GM18867 (cell line): ENCODE data around the gene PSD.

Experiments used
- ATAC-seq: cut with Tn5 transposase; IDR thresholded peaks from one replicate; pipeline ENCODE4 v1.9.1; 2021; ENCODE audit warnings: mild to moderate bottlenecking, moderate library complexity; ENCODE audit not compliant: unreplicated experiment

PSD gene

DNA sequence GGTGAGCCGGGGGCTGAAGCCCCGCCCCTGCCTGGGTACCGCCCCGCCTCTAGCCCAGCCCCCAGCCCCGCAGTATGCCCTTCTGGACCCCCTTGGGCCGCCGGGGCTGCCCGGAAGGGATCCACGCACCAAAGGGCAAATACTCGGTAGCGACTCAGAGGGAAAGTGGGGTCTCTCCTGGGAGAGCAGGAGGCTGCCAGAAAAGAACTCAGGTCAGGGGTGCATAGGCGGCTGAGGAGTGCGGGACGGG is 2.8 kb upstream of the PSD start:
- no peak for ATAC-seq

DNA sequence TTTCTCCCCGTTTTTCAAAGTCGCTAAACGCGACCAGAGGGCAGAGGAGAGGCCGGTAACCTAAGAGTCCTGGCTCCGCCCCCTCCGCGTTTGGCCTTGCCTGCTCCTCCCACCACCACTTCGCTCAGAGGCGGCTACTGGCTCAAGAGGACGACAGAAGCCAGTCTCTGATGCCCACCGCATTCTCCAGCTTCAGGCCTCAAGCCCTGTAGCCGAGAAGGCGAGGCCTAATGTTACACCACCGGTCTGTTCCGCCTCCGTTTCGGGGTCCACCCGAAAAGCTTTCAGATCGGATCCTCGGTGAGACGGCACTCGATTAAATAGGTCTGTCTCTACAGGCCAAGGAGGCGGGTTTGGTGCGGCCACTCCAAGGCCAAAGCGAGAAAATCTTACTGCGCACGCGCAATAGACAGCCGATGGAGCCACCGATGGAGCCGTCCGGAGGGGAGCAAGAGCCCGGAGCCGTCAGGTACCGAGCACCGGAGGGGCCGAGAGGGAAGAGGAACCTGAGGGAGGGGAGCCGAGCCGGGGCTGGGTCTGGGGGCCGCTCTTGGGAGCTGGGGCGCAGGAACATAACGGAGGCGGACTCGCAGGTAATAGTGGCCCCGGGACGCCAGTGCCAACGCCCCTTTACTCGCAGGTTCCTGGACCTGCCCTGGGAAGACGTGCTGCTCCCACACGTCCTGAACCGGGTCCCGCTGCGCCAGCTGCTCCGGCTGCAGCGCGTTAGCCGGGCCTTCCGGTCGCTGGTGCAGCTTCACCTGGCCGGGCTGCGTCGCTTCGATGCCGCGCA is 2.3 kb upstream of the PSD start, which contains the start of gene FBXL15:
FBXL15 (plus strand) TSS at position 123 of the 793 bp plus-strand sequence; CDS start at position 417, 294 bp downstream.
- peak; percentile 76 for ATAC-seq

DNA sequence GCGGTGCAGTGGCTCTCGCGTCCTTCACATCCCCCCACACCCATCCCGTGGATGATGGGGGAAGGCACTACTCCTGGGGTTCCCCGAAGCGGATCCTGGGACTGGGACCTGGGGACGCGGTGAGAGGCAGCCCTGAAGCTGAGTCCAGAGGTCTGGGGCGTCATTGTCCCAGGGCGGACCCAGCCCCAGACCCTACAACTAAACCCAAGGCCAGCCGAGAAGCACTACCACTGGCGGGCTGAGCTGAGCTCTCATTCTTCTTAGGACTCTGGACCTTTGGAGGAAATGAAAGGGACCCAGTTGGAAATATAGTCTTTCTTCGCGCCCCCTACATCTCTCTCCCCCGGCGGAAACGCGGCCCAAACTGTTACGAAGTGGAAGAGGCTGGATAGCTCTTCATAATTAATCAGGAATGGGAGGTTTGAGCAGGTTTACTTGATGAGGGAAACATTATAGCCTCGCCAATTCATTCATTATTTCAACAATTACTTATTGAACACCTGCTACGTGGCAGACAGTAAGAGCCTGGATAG is 1.7 kb upstream of the PSD start:
- no peak for ATAC-seq

DNA sequence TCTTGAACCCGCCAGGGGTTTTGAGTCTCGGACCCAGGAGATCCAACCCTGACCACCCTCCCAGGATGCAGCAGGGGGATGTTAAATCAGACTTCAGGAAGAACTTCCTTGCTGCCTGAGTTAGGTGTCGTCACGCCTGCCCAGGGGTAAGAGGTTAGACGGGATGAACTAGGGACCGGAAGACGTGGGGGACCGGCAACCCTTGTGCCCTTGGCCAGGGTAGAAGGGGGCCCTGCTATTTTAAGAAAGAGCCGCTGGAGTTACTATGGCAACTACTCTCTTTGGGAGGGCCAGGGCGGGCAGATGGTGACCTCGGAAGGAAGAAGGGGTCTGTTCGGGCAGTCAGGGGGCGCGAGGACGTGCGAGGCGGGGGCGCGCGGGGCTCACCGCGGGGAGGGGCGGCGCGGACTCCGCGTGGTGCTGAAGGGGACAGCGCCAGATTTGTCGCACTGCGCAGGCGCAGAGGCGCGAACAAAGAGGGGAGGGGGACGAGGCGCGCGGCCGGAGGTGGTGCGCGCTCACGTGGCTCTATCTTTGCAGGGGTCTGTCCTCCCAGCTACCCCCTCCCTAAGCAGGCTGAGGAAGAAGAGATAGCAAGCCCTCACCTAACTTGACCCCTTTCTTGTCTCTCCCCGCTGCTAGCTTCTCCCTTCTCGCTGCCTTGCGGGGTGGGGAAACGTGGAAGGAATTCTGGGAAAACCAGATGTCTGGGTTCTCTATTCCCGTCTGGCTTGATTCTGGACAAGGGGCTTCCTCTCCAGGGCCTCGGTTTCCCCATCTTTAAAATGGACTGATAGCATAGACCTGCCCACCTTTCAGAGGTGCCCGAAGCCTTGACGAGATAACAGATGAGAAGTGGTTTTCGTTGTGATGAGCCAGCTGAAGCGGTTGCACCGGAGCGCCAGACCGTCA is 940 bp upstream of the PSD start:
- ATAC-seq, result no peak

DNA sequence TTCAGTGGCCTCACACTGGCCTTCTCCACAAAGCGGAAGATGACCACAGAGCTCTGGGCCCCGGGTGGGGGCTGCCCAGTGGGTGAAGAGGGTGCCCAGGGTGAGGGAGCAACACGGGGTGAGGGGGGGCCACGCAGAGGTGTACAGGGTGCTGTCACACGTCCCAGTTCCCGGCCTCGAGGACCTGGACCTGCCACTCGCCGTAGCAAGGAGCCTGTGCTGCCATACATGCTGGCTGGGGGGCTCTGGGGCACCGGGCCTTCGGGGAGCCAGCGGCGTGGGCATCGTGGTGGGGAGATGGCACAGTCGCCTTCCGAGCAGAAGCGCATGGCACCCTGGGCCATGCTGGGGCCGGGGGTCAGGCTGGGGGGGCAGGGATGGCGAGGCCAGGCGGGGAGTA is 1.9 kb downstream of the PSD start:
- ATAC-seq, result no peak

DNA sequence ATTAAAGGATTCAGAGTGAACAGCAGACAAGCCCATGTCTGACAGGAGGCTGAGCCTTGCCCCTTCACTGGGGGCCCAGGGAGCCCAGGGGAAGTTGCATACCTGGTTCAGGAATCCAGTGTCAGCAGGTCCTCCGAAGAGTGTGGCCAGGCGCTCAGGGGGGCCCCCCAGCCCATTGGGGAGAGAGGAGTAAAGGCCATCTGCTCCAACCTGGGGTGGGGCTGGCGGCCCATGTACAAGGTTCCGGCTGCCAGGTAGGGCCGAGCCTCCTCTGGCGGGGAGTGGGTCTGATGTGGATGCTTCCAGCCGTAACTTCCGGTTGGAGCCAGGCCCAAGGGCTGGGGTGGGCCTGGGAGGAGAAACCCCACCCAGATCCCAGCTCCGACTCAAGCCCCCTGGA is 2.3 kb downstream of the PSD start:
- no peak for ATAC-seq

DNA sequence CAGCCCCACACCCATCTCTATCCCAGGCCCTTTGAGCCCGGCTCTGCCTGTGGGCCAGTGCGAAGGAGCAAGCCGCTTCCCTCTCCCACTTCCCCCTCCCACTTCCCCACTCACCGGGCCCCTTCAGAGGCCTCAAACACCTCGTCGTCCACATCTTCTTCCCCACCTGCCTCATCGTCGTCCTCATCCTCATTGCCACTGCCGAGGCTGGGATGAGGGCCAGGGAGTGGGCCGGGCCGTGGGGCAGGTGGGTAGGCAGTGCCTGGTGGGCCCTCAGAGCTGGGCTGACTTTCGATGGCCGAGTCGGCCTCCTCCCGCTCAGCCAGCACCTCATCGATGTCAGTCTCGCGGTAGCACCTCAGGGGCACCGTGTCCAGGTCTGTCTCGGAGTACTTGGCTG is 3.8 kb downstream of the PSD start:
- no peak for ATAC-seq

DNA sequence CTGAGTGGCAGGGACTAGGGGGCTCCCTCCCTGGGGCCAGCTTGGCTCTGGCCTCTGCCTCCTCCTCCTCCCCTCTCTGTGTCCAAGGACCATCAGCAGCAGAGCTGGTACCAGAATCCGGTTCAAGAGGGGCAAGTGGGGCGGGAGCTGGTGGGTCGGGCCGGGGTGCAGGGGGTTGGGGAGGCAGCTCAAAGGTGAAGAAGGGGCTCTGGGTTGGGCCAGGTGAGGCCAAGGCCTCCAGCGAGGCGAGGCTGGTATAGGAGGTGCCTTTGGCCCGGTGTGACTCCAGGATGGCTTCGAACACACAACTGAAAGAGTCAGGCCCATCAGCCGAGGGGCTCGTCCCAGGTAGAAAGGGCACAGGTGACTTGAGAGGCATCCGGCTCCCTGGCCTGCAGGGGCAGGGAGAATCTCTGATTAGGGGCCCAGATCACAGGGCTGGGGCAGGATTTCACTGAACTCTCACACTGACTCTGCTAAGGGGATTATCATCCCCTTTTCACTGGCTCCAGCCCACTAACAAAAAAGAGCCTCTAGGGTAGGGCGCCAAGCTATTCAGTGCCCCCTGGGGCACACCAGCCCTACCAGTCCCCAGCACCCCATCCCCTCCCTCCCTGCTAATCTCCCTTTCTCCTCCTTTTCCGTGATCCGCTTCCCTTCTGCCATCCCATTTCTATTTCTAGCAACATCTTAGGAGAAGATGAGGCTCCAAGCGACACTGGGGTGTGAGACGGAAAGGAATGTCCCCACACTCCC is 4.6 kb downstream of the PSD start:
- ATAC-seq, result no peak

DNA sequence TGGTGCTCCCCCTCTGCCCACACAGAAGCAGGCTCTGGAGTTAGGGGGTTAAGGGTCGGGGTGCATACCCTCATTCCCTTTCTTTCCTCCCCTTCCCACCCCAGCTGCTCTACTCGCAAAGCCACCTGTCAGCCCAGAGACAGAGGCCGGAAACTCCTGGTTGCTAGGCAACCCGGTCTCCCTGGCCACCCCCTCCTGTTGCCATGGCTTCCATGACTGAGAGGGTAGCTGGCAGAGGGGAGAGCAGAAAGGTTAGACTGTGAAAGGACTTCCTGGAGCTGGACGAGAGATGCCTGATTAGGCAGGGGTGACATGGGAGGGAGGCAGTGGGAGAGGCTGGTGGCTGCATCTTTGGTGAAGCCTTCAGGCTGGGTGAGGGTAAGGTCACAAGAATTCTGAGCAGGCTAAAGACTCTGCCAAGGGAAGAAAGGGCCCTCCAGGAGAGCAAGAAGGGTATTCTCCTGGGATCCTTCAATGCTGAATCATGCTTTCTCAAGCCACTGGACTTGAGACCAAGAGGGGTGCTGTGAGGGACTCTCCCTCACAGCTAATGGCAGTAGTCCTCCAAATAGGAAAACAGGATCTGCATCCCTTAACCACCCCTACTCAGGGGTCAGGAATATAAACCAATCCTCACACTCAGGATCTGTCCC is 5.4 kb downstream of the PSD start:
- no peak for ATAC-seq

DNA sequence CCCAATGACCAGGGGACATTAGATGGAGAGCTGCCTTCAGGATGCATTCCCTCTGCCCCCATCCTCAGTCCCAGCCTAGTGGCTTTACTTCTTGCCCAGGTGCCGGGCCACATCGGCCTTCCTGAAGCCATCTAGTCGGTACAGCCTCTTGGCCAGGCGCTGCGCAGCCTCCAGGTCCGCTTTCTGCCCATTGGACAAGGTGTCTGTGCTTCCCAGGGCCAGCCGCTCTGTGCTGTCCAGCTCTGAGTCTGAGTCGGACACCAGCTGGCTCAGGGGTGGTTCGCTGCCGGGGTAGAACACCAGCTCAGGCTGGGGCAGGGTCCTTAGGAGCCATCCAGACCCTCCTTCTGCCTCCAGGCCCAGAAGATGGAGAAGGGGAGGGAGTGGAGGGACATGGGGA is 6.3 kb downstream of the PSD start:
- no peak for ATAC-seq

DNA sequence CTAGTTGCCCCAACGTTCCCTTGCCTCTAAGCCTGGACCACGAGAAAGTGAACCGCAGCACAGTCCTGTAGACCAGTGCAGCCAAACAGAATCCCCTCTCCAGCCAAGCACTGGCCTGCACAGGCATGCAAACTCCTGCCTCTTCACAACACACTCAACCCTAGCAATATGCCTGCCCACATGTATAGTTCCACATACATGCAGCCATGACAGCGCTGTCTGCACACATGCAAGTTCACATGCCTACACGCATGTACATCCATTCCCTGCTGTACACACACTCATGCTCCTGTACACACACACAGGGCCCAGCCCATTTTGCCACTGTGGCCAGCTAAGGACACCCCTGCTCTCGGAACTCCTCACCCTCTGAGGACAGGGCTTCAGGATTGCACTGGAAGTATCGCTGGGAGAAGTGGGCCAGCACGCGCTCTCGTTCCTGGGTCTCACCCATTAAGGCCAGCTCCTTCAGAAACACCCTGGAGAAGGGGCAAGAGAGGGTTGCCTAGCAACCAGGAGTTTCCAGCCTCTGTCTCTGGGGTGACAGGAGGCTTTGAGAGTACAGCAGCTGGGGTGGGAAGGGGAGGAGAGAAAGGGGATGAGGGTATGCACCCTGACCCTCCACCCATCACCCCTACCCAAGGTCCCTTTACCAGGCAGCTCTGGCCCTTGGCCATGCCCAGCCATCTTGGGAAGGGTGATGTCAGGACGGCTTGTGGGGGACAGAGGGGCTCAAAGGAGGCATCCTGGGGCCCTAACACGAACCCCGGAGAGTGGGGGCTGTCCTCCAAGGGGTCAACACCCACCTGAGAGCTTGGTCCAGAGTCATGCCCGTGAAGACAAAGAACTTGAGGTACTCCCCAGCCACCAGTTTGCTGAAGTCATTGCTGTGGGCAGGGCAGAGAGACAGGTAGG is 7.0 kb downstream of the PSD start:
- ATAC-seq, result no peak

DNA sequence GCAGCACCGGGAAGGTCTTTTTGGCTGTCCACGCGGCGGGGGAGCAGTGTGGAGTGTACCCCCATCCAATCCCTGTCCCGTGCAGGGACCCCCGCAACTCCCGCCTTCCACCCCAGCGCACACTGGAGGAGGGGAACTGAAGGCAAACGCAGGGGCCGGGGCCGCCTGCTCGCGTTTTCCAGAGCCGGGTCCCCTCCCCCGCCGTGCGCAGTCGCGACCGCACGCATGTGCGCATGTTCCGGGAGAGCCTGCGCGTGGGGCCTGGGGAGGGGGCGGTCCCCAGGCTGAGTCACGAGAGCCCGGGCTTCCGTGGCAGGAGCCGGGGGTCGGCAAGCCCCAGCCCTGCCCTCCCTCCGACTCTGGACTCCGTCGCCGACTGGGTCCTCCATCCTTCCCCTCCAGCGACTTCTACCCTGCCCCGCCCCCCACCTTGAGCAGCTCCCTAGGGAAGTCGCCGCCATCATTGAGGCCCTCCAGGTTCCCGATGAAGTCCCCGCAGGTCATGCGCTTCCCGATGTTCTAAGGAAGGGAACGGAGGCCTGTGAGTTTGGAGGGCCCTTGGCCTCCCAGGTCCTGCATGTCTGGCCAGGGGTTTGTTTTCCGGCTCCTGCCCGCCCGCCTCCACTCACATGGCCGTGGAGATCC is 8.0 kb downstream of the PSD start:
- ATAC-seq, result no peak

DNA sequence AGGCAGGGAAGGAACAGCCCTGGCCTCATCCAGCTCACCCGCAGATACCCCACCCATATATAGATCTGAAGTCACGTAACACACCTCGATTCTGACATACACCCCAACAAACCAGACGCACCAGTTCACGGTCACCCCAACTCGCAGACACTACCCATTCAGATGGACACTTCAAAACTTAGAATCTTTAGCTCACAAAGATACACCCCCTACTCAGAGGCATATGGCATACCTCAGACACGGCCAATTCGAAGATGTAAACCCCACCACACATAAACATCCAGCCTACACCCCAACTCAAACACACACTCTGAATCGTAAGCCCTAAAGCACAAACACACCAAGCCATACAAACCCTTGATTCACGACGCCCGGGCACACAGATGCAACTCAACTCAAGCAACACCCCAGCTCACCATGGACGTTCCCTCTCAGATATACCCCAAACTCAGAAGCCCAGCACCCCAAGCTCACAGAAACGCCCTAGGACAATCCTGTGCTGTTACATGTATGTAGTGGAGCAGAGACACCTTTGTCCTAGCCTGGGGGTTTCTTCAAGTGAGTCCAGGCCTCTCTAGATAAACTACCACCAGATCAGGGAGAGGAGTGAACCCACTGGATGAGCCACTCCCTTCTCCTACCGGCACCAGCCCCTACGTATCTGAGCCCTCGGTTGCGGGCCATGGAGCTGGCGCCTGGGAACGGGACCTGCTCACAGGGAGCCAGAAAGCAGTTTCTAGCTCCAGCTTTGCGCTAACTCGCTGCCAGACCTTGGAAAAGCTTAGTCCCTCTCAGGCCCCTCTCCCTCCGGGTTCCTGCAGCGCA is 8.8 kb downstream of the PSD start:
- ATAC-seq, result no peak

DNA sequence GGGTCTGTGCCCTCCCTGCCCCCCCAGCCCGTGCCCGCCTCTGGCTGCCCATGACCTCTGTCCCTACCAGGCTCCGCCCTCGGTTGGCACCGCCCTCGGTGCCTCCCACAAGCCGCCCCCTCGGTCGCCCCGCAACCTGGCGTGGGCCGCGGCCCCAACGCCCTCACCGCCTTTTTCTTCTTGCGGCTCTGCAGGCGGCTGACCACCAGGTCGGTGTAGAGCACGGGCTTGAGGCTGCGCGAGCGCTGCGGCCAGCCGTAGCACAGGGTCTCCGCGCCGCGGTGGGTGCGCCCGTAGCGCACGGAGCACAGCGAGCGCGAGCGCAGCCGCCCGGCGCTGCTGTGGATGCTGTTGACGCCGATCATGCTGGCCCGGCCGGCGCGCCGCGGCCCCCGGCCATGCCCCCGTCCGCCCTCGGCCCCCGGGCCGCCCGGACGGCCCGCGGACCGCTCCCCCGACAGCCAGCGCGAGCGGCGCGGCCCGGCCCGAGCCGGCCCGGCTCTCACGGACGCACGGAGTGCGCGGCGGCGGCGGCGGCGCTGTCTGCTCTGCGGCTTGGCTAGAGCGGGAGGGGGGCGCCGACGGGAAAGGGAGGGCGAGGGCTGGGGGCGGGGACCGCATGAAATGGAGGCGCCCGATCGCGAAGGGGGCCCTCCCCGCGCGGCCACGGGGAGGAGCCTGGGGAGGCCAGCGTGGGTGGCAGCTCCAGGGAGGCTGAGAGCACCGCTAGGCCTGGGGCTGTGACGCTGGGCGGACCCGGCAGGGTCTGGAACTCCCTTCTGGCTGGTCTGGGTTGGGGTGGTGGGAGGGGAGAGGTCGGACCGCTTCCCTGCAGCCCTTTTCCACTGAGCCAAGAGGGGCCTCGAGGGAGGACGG is 9.6 kb downstream of the PSD start:
- no peak for ATAC-seq

DNA sequence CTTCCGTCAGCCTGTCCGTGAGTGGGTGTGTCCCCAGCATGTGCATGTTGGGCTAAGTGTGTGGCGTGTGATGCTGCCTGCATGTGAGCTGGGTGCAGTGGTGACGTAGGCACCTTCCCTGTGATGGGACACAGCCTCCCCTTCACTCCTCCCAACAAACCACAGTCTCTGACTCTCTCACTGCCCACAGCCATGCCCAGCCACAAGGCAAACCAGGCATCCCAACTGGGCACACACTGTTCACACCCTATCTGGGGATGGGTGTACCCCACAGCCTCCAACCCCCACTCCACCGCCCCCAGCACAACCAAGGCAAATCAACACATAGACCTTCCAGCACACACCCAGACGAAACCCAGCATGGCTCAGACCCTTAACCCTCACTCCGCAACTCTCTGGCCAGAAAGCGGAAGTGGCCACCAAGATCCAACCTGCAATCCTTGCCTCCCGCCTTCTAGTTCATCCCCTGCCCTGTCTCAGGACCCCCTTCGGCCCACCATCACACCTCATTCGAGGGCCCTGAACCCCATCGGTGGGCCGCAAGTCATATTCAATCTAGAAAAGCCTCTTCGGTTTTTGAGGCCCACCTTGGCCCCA is 10.4 kb downstream of the PSD start:
- ATAC-seq, result no peak

DNA sequence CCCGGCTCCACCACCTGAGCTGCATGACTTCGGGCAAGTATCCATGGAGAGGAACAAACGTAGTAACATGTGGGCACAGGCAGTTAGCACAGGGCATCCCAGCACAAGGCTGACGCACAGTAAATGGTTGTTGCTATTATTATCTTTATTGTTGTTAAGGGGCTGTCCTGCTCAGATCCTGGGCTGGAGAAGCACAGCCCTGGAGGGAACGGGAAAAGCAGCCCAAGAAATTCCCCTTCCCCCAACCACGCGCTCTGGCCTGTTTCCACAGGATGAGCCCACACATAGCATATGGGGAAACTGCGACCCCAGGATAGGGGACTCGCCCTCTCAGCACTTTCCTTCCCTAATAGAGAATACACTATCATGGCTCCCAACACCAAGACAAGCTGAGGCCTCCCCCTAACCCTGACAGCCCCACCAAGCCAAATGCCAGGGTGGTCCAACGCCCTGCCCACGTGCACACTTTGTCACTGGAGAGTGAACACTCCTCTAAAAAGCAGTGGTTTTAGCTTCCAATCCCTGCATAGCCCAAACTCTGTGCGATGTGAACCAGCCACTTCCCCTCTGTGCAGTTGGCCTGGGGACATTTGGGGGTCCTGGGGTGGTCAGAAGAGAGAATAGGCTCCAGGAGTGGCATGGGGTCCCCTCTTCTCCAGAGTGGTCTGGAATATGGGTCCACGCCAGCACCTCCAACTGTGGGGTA is 11.0 kb downstream of the PSD start:
- no peak for ATAC-seq
